HepG2 (cell line): ENCODE data around the gene TIMM23. TPM values are rescaled to one million over a fixed set of nuclear protein-coding genes. Genes with fewer than 3 reads are reported as not detected.
A peak's percentile ranks its signal among the peaks of the same experiment; 100 is the strongest.

Experiments
- BHLHE40 ChIP-seq: IDR thresholded peaks from 2 replicates; pipeline ENCODE4 v1.6.1; 2011; ENCODE audit warnings: low read length, improper control_type of control experiment
- DPF2 ChIP-seq: sonication (generic); formaldehyde crosslinking; IDR thresholded peaks from 2 replicates; pipeline ENCODE4 v1.4.0; 2020; ENCODE audit warnings: mild to moderate bottlenecking, low read depth, missing genetic modification reagents, borderline replicate concordance
- ETV5 ChIP-seq: IDR thresholded peaks from 2 replicates; pipeline ENCODE4 v1.6.1; 2018; ENCODE audit warnings: missing biosample characterization, missing genetic modification reagents, inconsistent platforms, borderline replicate concordance
- FLYWCH1 ChIP-seq: sonication (generic); formaldehyde crosslinking; IDR thresholded peaks from 2 replicates; pipeline ENCODE4 v1.8.1; 2023; ENCODE audit warnings: mild to moderate bottlenecking, missing genetic modification reagents
- GABPB1 ChIP-seq: IDR thresholded peaks from 2 replicates; pipeline ENCODE4 v1.6.1; 2016; ENCODE audit warnings: mild to moderate bottlenecking, missing genetic modification reagents, moderate library complexity, missing compliant biosample characterization
- HNF4A ChIP-seq: sonication (generic); formaldehyde crosslinking; IDR thresholded peaks from 2 replicates; pipeline ENCODE4 v1.4.0; 2020; ENCODE audit warnings: missing genetic modification reagents
- PHF21A ChIP-seq: sonication (generic); formaldehyde crosslinking; IDR thresholded peaks from 2 replicates; pipeline ENCODE4 v1.5.0; 2020; ENCODE audit warnings: mild to moderate bottlenecking, missing genetic modification reagents
- SMYD3 ChIP-seq: sonication (generic); formaldehyde crosslinking; IDR thresholded peaks from 2 replicates; pipeline ENCODE4 v1.8.1; 2023; ENCODE audit warnings: mild to moderate bottlenecking, missing genetic modification reagents
- SRSF4 ChIP-seq: fragments of 200-400 bp; formaldehyde crosslinking; IDR thresholded peaks from one replicate; pipeline ENCODE4 v1.6.1; 2018; ENCODE audit warnings: mild to moderate bottlenecking, low read depth, low read length, moderate library complexity; ENCODE audit not compliant: poor library complexity, severe bottlenecking
- SSRP1 ChIP-seq: IDR thresholded peaks from 2 replicates; pipeline ENCODE4 v1.6.1; 2016; ENCODE audit warnings: control low read depth
- TBX2 ChIP-seq: sonication (generic); formaldehyde crosslinking; IDR thresholded peaks from 2 replicates; pipeline ENCODE4 v1.5.0; 2020; ENCODE audit warnings: missing genetic modification reagents, mild to moderate bottlenecking, borderline replicate concordance
- THYN1 ChIP-seq: sonication (generic); formaldehyde crosslinking; IDR thresholded peaks from 2 replicates; pipeline ENCODE4 v1.8.1; 2023; ENCODE audit warnings: low read depth, mild to moderate bottlenecking, moderate library complexity, missing genetic modification reagents, borderline replicate concordance
- ZEB1 ChIP-seq: IDR thresholded peaks from 2 replicates; pipeline ENCODE4 v1.6.1; 2012; ENCODE audit warnings: mild to moderate bottlenecking, low read depth, inconsistent platforms; ENCODE audit not compliant: insufficient replicate concordance
- ZFP90 ChIP-seq: sonication (generic); formaldehyde crosslinking; IDR thresholded peaks from 2 replicates; pipeline ENCODE4 v1.8.0; 2022; ENCODE audit warnings: missing genetic modification reagents, mild to moderate bottlenecking, inconsistent platforms, borderline replicate concordance
- ZNF383 ChIP-seq: sonication (generic); formaldehyde crosslinking; IDR thresholded peaks from 2 replicates; pipeline ENCODE4 v1.4.0; 2020; ENCODE audit warnings: missing genetic modification reagents, mild to moderate bottlenecking, borderline replicate concordance
- ZZZ3 ChIP-seq: sonication (generic); formaldehyde crosslinking; IDR thresholded peaks from 2 replicates; pipeline ENCODE4 v1.4.0; 2020; ENCODE audit warnings: missing genetic modification reagents, mild to moderate bottlenecking, borderline replicate concordance
- polyA plus RNA-seq, 8 experiments: library from polyadenylated mRNA; depleted of rRNA in 3 of 8; stranded (reverse) in 7 of 8; unstranded in 1 of 8; fragments of >200 nt; fragmentation: Illumina TruSeq in 4 of 8; extraction: Trizol in 4 of 8; gene quantifications; 2 replicates each; pipeline versions ENCODE4 v1.2.1 to v1.2.3, GENCODE V29; 2011 to 2016; ENCODE audit warnings: low read depth in 4 of 8, missing spikeins in 1 of 8, mixed read lengths in 1 of 8; ENCODE audit not compliant: insufficient read depth in 1 of 8
- total RNA-seq, 5 experiments: library from RNA; depleted of rRNA; stranded (reverse); fragments of >200 nt; fragmentation: Illumina TruSeq; extraction: Trizol; gene quantifications; 2 replicates each; pipeline ENCODE4 v1.2.3, GENCODE V29; 2016; ENCODE audit warnings: low read depth in 1 of 5
- TF ChIP-seq, protein P1 (sequence below): IDR thresholded peaks from 2 replicates; pipeline ENCODE4 v1.6.1; 2016; ENCODE audit warnings: missing compliant biosample characterization, missing genetic modification reagents, borderline replicate concordance
- TF ChIP-seq, protein P2 (sequence below): sonication (generic); formaldehyde crosslinking; conservative IDR thresholded peaks from 2 replicates; pipeline ENCODE4 v1.5.0; 2020; ENCODE audit warnings: missing genetic modification reagents
- TF ChIP-seq, protein P3 (sequence below): sonication (generic); formaldehyde crosslinking; IDR thresholded peaks from 2 replicates; pipeline ENCODE4 v1.8.0; 2022; ENCODE audit warnings: mild to moderate bottlenecking, missing genetic modification reagents, moderate library complexity
- TF ChIP-seq, protein P4 (sequence below): sonication (generic); formaldehyde crosslinking; IDR thresholded peaks from 2 replicates; pipeline ENCODE4 v1.4.0; 2020; ENCODE audit warnings: missing genetic modification reagents
- TF ChIP-seq, protein P5 (sequence below): sonication (generic); formaldehyde crosslinking; IDR thresholded peaks from 2 replicates; pipeline ENCODE4 v1.4.0; 2020; ENCODE audit warnings: mild to moderate bottlenecking, missing genetic modification reagents

Gene TIMM23
- total and polyA plus RNA-seq, 2 of the 13 experiments (the other 11 are each of a cell fraction or from before 2014, with no cell fraction given) = 80.2 to 98.6 TPM

DNA sequence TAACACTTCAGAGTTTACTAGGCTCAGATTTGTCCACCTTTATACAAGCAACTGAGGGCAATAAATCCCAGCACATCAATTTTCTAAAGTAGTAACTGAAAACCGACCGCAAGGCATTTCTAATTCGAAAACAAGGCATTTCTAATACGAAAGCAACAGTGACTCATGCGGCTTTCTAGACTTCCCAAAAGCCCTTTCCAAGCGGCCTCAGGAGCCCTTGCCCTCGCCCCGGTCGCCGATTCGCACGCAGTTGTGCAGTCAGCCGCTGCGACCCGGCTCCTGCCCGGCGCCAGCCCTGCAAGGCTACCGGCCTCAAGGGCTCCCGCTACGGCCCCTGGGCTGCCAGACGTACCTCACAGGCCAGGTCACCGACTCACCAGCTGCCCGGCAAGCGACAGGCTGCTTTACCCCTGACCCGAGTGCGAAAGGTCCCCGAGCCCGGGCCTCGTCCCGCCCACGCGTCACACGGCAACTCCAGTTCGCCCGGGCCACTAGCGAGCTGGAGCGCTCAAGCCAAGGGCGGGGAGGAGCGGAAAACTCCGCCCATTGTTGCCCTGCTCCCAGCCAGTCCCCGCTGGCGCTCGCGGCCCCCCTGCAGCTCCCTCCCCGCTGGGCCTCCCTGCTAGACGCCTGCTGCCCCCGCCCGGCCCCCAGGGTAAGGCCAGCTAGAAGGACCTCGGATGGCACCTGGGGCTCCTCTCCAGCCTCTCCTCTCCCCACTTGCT is 50.9 kb downstream of the TIMM23 start (continued):
- TF ChIP-seq BHLHE40 = no peak; the same call in 1 of the 2 replicates
- no peak for TF ChIP-seq ZZZ3 (CRISPR knock-in tag)
- no peak for TF ChIP-seq ZNF383 (CRISPR knock-in tag)
- TF ChIP-seq PHF21A = peak; percentile 67; the same call in 1 of the 2 replicates
- TF ChIP-seq, protein P1, sequence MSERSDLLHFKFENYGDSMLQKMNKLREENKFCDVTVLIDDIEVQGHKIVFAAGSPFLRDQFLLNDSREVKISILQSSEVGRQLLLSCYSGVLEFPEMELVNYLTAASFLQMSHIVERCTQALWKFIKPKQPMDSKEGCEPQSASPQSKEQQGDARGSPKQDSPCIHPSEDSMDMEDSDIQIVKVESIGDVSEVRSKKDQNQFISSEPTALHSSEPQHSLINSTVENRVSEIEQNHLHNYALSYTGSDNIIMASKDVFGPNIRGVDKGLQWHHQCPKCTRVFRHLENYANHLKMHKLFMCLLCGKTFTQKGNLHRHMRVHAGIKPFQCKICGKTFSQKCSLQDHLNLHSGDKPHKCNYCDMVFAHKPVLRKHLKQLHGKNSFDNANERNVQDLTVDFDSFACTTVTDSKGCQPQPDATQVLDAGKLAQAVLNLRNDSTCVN (CRISPR knock-in tag) = peak; percentile 85
- TF ChIP-seq SMYD3 (CRISPR knock-in tag) = no peak
- TF ChIP-seq, protein P2, sequence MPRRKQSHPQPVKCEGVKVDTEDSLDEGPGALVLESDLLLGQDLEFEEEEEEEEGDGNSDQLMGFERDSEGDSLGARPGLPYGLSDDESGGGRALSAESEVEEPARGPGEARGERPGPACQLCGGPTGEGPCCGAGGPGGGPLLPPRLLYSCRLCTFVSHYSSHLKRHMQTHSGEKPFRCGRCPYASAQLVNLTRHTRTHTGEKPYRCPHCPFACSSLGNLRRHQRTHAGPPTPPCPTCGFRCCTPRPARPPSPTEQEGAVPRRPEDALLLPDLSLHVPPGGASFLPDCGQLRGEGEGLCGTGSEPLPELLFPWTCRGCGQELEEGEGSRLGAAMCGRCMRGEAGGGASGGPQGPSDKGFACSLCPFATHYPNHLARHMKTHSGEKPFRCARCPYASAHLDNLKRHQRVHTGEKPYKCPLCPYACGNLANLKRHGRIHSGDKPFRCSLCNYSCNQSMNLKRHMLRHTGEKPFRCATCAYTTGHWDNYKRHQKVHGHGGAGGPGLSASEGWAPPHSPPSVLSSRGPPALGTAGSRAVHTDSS (CRISPR knock-in tag) = no peak
- TF ChIP-seq, protein P3, sequence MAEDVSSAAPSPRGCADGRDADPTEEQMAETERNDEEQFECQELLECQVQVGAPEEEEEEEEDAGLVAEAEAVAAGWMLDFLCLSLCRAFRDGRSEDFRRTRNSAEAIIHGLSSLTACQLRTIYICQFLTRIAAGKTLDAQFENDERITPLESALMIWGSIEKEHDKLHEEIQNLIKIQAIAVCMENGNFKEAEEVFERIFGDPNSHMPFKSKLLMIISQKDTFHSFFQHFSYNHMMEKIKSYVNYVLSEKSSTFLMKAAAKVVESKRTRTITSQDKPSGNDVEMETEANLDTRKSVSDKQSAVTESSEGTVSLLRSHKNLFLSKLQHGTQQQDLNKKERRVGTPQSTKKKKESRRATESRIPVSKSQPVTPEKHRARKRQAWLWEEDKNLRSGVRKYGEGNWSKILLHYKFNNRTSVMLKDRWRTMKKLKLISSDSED (CRISPR knock-in tag) = no peak
- TF ChIP-seq THYN1 = no peak
- peak; percentile 85; the same call in 1 of the 2 replicates for TF ChIP-seq SSRP1 (CRISPR knock-in tag)
- peak; percentile 85 for TF ChIP-seq GABPB1
- TF ChIP-seq SRSF4 = no peak
- TF ChIP-seq HNF4A (CRISPR knock-in tag) = peak; percentile 83
- TF ChIP-seq ETV5 (CRISPR knock-in tag) = peak; percentile 51; the same call in 1 of the 2 replicates
- TF ChIP-seq ZEB1 = peak; percentile 33
- TF ChIP-seq FLYWCH1 (CRISPR knock-in tag) = no peak
- TF ChIP-seq, protein P4, sequence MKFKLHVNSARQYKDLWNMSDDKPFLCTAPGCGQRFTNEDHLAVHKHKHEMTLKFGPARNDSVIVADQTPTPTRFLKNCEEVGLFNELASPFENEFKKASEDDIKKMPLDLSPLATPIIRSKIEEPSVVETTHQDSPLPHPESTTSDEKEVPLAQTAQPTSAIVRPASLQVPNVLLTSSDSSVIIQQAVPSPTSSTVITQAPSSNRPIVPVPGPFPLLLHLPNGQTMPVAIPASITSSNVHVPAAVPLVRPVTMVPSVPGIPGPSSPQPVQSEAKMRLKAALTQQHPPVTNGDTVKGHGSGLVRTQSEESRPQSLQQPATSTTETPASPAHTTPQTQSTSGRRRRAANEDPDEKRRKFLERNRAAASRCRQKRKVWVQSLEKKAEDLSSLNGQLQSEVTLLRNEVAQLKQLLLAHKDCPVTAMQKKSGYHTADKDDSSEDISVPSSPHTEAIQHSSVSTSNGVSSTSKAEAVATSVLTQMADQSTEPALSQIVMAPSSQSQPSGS (CRISPR knock-in tag) = peak; percentile 87
- TF ChIP-seq, protein P5, sequence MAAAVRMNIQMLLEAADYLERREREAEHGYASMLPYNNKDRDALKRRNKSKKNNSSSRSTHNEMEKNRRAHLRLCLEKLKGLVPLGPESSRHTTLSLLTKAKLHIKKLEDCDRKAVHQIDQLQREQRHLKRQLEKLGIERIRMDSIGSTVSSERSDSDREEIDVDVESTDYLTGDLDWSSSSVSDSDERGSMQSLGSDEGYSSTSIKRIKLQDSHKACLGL = peak; percentile 89
- TF ChIP-seq DPF2 (CRISPR knock-in tag) = no peak
- TF ChIP-seq ZFP90 (CRISPR knock-in tag) = peak; percentile 86
- peak; percentile 91 for TF ChIP-seq TBX2 (CRISPR knock-in tag)
